ENCODE measurements around the gene TARP.

The TARP gene

GRCh38 chr7:38215735-38216670, 57.4 kb downstream of the TARP start:
- DNase-seq (ENCODE audit: low read depth), result peak; percentile 73

DNA sequence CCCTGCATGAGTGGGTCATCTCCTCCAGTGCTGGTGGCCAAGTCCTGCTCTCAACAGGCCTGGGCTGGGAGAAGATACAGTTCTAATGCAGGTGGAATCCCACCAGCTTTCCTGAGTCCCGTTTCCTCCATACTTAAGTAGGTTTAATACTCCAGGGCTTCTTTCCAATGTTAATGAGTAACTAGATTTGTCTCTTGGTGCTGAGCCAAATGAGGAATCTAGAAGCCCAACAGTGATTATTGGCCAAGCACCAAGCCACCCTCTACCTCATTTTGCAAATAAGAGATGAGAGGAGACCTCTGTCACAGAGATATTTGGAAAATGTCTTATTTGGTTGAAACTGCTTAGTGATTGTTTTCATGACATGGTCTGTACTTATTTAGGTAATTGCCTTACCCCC, 58.3 kb downstream of the TARP start:
- no peak for DNase-seq (ENCODE audit: low read depth)

DNA sequence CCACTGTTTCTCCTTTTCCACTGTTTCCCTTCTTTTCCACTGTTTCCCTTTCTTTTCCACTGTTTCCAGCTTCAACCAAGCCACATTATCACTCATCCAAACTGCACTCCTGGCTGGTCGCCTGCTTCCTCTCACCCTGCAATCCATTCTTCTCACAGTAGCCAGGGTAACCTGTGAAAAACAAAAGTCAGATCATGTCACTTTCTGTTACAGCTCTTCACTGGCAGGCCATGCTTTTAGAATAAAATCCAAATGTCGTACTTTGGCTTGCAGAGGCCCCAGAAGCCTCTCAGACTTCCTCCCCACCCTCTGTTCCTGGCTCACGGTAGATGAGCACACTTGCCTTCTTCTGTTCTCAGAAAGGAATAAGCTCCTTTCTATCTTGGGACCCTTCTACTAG, 61.5 kb downstream of the TARP start:
- no peak for DNase-seq (ENCODE audit: low read depth)

- no peak for DNase-seq (ENCODE audit: low read depth)
Observed at GRCh38 chr7:38211486-38211885, 62.0 kb downstream of the TARP start.
